ENCODE measurements around the gene CAMTA1.

GRCh38 chr1:7722670-7723012 is 937.4 kb downstream of the CAMTA1 start:
- TF ChIP-seq GATA1 (IDR thresholded peaks at IDR 0.05; ENCODE audit: low read depth, low read length) (no peak), POLR2A (IDR thresholded peaks at IDR 0.05; ENCODE audit: low read length) (no peak)

Data from erythroblast (primary cell).